Breast epithelium (tissue), 3 donors: ENCODE results near the gene PPEF1.

ENCODE experiments used
- CTCF ChIP-seq, 3 donors: fragments of 450-650 bp; IDR thresholded peaks; one replicate each; pipeline ENCODE4 v1.5.1; 2016 to 2017; ENCODE audit warnings: antibody characterized with exemption in 3 of 3, mild to moderate bottlenecking in 3 of 3, moderate library complexity in 3 of 3
- POLR2AphosphoS5 ChIP-seq, 3 donors: sonication (generic); formaldehyde crosslinking; IDR thresholded peaks; one replicate each; pipeline ENCODE4 v1.6.1; 2017; ENCODE audit warnings: antibody characterized with exemption in 3 of 3

- TF ChIP-seq CTCF (IDR thresholded peaks at IDR 0.05) (no peak), POLR2AphosphoS5 (IDR thresholded peaks at IDR 0.05) (no peak)
Measured at GRCh38 chrX:18864390-18864920, 157.0 kb downstream of the PPEF1 start.
